HL-60 (cell line): ENCODE data around the gene B4GALT1.

Source experiments
- DNase-seq, 2 experiments: peaks; one replicate each; pipeline ENCODE4 v3.0.0-alpha.2; 2010 to 2020; ENCODE audit warnings: low read depth in 1 of 2, low spot score in 1 of 2
- H3K27ac ChIP-seq: fragments of 250-450 bp; sonication (Bioruptor Pico); replicated peaks from 2 replicates; pipeline ENCODE4 v1.5.1; 2020; ENCODE audit warnings: mild to moderate bottlenecking, moderate library complexity
- H3K27me3 ChIP-seq: fragments of 250-450 bp; sonication (Bioruptor Pico); 2 replicates; pipeline ENCODE4 v1.5.1; 2021; ENCODE audit warnings: mild to moderate bottlenecking, moderate library complexity; ENCODE audit not compliant: insufficient read depth, poor library complexity, severe bottlenecking
- H3K4me3 ChIP-seq: replicated peaks from 2 replicates; pipeline ENCODE4 v1.5.1; 2011; ENCODE audit warnings: mild to moderate bottlenecking, control low read depth, low read length; ENCODE audit not compliant: insufficient read depth
- GABPA ChIP-seq: IDR thresholded peaks from 2 replicates; pipeline ENCODE4 v1.6.1; 2012; ENCODE audit warnings: low read depth
- POLR2AphosphoS5 ChIP-seq: IDR thresholded peaks from 2 replicates; pipeline ENCODE4 v1.6.1; 2012; ENCODE audit warnings: low read depth
- SPI1 ChIP-seq: IDR thresholded peaks from 2 replicates; pipeline ENCODE4 v1.6.1; 2012; ENCODE audit warnings: low read depth, mild to moderate bottlenecking, borderline replicate concordance
- TF ChIP-seq, protein P1 (sequence below): IDR thresholded peaks from one replicate; pipeline ENCODE4 v1.5.1; 2011; ENCODE audit warnings: low read length, control low read depth, inconsistent platforms; ENCODE audit not compliant: insufficient read depth
- TF ChIP-seq, protein P2 (sequence below): IDR thresholded peaks from 2 replicates; pipeline ENCODE4 v1.6.1; 2012; ENCODE audit warnings: low read depth; ENCODE audit not compliant: insufficient replicate concordance

Gene B4GALT1

DNA sequence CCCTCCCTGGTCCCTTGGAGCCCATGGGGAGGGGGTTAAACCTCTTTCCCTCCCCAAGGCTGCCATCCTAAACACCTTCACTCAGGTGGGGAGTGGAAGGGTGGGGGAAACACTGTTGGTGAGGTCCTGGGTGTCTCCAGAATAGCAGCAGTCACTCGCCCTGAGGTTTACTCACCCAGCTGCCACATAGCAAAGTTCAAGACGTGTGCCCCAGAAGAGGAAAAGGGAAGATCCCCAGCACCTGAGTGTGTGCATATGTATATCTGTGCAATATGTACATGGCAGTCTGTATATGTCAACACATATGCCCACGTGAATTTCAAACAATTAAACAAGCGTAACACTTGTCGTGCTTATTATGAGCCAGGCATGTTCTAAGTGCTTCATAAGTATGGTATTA, 59.4 kb downstream of the B4GALT1 start:
- H3K27ac ChIP-seq: no peak overlapping the region
- H3K4me3 ChIP-seq: no peak overlapping the region
- TF ChIP-seq, protein P1, sequence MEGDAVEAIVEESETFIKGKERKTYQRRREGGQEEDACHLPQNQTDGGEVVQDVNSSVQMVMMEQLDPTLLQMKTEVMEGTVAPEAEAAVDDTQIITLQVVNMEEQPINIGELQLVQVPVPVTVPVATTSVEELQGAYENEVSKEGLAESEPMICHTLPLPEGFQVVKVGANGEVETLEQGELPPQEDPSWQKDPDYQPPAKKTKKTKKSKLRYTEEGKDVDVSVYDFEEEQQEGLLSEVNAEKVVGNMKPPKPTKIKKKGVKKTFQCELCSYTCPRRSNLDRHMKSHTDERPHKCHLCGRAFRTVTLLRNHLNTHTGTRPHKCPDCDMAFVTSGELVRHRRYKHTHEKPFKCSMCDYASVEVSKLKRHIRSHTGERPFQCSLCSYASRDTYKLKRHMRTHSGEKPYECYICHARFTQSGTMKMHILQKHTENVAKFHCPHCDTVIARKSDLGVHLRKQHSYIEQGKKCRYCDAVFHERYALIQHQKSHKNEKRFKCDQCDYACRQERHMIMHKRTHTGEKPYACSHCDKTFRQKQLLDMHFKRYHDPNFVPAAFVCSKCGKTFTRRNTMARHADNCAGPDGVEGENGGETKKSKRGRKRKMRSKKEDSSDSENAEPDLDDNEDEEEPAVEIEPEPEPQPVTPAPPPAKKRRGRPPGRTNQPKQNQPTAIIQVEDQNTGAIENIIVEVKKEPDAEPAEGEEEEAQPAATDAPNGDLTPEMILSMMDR: no peak
- no peak for TF ChIP-seq GABPA
- TF ChIP-seq SPI1: no peak
- TF ChIP-seq, protein P2, sequence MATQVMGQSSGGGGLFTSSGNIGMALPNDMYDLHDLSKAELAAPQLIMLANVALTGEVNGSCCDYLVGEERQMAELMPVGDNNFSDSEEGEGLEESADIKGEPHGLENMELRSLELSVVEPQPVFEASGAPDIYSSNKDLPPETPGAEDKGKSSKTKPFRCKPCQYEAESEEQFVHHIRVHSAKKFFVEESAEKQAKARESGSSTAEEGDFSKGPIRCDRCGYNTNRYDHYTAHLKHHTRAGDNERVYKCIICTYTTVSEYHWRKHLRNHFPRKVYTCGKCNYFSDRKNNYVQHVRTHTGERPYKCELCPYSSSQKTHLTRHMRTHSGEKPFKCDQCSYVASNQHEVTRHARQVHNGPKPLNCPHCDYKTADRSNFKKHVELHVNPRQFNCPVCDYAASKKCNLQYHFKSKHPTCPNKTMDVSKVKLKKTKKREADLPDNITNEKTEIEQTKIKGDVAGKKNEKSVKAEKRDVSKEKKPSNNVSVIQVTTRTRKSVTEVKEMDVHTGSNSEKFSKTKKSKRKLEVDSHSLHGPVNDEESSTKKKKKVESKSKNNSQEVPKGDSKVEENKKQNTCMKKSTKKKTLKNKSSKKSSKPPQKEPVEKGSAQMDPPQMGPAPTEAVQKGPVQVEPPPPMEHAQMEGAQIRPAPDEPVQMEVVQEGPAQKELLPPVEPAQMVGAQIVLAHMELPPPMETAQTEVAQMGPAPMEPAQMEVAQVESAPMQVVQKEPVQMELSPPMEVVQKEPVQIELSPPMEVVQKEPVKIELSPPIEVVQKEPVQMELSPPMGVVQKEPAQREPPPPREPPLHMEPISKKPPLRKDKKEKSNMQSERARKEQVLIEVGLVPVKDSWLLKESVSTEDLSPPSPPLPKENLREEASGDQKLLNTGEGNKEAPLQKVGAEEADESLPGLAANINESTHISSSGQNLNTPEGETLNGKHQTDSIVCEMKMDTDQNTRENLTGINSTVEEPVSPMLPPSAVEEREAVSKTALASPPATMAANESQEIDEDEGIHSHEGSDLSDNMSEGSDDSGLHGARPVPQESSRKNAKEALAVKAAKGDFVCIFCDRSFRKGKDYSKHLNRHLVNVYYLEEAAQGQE: no peak
- no peak for TF ChIP-seq POLR2AphosphoS5
- DNase-seq: no peak
- no peaks in the 10 kb centered on the region for H3K27me3 ChIP-seq

DNA sequence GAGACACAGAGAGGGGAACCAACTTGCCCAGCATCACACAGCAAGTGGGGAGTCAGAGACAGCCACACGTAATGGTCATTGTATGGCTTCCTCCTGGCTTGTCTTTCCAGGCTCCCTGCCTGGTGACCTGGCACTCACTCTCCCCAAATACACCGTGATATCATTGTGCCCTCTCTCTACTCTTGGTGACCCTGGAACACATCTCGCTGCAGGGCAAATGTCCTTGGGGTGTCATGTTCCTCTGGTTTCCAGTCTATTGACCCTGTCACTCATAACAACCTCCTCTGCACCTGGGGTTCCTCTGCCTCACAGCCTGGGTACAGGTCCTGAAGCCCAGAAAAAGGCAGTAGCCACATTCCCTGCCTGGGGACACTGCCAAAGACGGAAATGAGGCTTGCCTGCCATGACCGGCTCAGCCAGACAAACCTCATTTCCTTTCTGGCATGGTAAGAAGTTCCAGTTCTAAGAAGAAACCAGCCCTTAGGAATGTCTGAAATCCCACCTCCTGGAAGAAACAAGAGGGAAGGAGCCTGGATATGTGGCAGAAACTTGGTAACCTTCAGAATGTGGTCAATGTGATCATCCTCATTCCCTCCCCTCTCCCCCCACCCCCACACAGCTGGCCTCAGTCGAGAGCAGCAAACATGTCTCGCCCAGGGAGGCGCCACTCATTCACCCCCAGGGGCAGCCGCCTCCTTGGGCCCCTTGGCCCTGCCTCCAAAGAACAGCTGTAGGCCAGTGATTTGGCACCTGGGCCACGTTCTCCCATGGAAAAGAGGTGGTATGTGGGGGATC, 60.1 kb downstream of the B4GALT1 start:
- Histone ChIP-seq H3K4me3 (no peak overlapping the region), H3K27me3 (no peaks in the 10 kb centered on the region), H3K27ac (no peak overlapping the region)
- TF ChIP-seq GABPA: no peak
- no peak for TF ChIP-seq SPI1
- TF ChIP-seq POLR2AphosphoS5: no peak
- DNase-seq: no peak

DNA sequence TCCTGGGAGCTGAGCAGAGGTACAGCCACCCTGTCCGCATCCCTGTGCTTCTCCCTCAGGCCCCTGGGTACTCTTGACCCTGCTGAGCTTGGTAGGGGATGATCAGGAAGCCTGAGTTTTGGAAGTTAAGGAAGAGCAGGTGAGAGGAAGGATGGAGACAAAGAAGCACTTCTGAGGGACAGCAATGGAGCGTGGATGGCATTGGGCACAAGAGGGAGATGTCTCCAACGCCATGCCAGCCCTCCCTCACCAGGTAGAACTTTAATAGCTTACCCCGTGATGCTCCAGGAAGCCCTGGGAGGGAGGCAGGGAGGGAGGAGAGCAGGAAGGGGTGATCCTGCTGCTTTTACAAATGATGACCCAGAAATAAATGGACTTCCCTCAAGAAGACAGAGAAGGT, 60.8 kb downstream of the B4GALT1 start:
- Histone ChIP-seq H3K4me3 (no peak overlapping the region), H3K27ac (no peak overlapping the region), H3K27me3 (no peaks in the 10 kb centered on the region)
- TF ChIP-seq SPI1: no peak
- TF ChIP-seq, protein P1: no peak
- no peak for TF ChIP-seq POLR2AphosphoS5
- TF ChIP-seq GABPA: no peak
- TF ChIP-seq, protein P2: no peak
- DNase-seq: no peak

DNA sequence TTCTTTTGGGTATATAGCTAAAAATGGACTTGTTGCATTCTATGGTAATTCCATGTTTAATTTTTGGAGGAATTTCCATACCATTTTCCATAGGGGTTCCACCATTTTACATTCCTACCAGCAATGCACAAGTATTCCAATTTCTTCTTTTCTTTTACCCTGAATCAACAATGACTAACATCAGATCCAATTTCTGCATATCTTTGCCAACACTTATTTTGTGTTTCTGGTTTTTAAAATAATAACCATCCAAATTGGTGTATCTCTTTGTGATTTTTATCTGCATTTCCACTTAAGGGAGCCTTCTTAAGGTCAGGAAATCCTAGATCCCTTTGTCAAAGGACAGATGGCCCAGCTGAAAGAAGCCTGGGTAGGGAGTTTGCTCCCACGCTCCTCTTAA, 61.2 kb downstream of the B4GALT1 start:
- no peaks in the 10 kb centered on the region for H3K27me3 ChIP-seq
- no peak overlapping the region for H3K4me3 ChIP-seq
- no peak for TF ChIP-seq GABPA
- no peak for TF ChIP-seq SPI1
- TF ChIP-seq, protein P1: no peak
- H3K27ac ChIP-seq: no peak overlapping the region
- DNase-seq: no peak
